Thyroid gland (tissue), 4 donors: ENCODE results near the gene PLD1. TPM values are rescaled to one million over a fixed set of nuclear protein-coding genes. Genes with fewer than 3 reads are reported as not detected.

Experiments used
- DNase-seq, 2 donors: peaks; one replicate each; pipeline ENCODE4 v3.0.0-alpha.2; 2019
- H3K27ac ChIP-seq, 3 donors: fragments of 200-600 bp; sonication (generic); 1 replicate in 2 of 3; 2 replicates in 1 of 3; pipeline ENCODE4 v1.5.1; 2016 to 2019; ENCODE audit warnings: mild to moderate bottlenecking in 1 of 3, moderate library complexity in 1 of 3
- H3K27me3 ChIP-seq: fragments of 200-600 bp; sonication (generic); one replicate; pipeline ENCODE4 v1.5.1; 2019
- H3K36me3 ChIP-seq, 2 donors: fragments of 200-600 bp; sonication (generic); one replicate each; pipeline ENCODE4 v1.5.1; 2016 to 2019
- H3K4me1 ChIP-seq, 2 donors: fragments of 200-600 bp; sonication (generic); one replicate each; pipeline ENCODE4 v1.5.1; 2017 to 2019
- H3K4me3 ChIP-seq, 3 donors: fragments of 200-600 bp; sonication (generic); replicated peaks in 1 of 3; 1 replicate in 2 of 3; 2 replicates in 1 of 3; pipeline ENCODE4 v1.5.1; 2016; ENCODE audit warnings: mild to moderate bottlenecking in 1 of 3
- H3K9me3 ChIP-seq: fragments of 200-600 bp; sonication (generic); one replicate; pipeline ENCODE4 v1.5.1; 2017
- POLR2A ChIP-seq, 2 donors: fragments of 450-650 bp; IDR thresholded peaks; one replicate each; pipeline ENCODE4 v1.6.1; 2017; ENCODE audit warnings: antibody characterized with exemption in 2 of 2, mild to moderate bottlenecking in 2 of 2, moderate library complexity in 1 of 2
- WGBS, 2 donors: methylation state at CpG; one replicate each; pipeline ENCODE4 v1.1.5; 2017; 5-methylcytosine and 5-hydroxymethylcytosine counted together
- intact Hi-C: fragments of 100-400 bp; cut with DNase I; formaldehyde crosslinking; loops from one replicate; pipeline ENCODE4 v1.15.1; 2023
- total RNA-seq, 4 donors: library from RNA; depleted of rRNA; stranded (reverse); fragments of >200 nt; gene quantifications; one replicate each; pipeline ENCODE4 v1.2.3, GENCODE V29; 2016
- TF ChIP-seq, protein P1 (sequence below), 6 experiments: fragments of 200-600 bp in 3 of 6; fragments of 450-650 bp in 3 of 6; sonication (generic) in 3 of 6; IDR thresholded peaks; one replicate each; pipeline ENCODE4 v1.5.1; 2016 to 2019; ENCODE audit warnings: antibody characterized with exemption in 6 of 6, mild to moderate bottlenecking in 2 of 6, inconsistent platforms in 1 of 6, moderate library complexity in 1 of 6

The PLD1 gene
- total RNA-seq, 4 donors from 2014 or later: 13.0 to 21.7 (median 19.8) TPM

DNA sequence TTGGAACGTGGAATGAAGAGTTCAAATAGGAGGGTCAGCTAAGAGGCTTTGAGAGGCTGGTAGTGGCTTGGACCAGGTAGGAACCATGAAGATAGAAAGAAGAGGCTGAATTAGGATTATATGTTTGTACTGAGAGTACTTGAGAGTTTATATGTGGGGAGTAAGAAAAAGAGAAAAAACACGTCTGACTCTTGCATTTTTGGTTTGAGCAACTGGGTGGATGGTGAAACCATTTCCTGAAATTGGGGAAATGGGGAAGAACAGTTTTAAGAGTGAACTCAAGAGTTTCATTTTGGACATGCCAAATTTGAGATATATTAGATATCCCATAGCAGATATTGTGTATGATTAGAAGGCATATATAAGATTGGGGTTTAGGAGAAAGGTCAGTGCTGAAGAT is 257.2 kb downstream of the PLD1 start:
- Histone ChIP-seq H3K9me3 (no peaks in the 10 kb centered on the region), H3K27me3 (no peaks in the 10 kb centered on the region), H3K27ac (no peak overlapping the region), H3K4me1 (peaks cover 0 to 16% of the 10 kb centered on the region in 2 donors), H3K4me3 (no peak overlapping the region), H3K36me3 (no peaks in the 10 kb centered on the region)
- TF ChIP-seq, protein P1, sequence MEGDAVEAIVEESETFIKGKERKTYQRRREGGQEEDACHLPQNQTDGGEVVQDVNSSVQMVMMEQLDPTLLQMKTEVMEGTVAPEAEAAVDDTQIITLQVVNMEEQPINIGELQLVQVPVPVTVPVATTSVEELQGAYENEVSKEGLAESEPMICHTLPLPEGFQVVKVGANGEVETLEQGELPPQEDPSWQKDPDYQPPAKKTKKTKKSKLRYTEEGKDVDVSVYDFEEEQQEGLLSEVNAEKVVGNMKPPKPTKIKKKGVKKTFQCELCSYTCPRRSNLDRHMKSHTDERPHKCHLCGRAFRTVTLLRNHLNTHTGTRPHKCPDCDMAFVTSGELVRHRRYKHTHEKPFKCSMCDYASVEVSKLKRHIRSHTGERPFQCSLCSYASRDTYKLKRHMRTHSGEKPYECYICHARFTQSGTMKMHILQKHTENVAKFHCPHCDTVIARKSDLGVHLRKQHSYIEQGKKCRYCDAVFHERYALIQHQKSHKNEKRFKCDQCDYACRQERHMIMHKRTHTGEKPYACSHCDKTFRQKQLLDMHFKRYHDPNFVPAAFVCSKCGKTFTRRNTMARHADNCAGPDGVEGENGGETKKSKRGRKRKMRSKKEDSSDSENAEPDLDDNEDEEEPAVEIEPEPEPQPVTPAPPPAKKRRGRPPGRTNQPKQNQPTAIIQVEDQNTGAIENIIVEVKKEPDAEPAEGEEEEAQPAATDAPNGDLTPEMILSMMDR (IDR thresholded peaks at IDR 0.05): no peak
- no peak for DNase-seq
- intact Hi-C loops: no loop called here
- WGBS, 2 donors: 51% methylated on average over 2 of the region's 2 CpGs

DNA sequence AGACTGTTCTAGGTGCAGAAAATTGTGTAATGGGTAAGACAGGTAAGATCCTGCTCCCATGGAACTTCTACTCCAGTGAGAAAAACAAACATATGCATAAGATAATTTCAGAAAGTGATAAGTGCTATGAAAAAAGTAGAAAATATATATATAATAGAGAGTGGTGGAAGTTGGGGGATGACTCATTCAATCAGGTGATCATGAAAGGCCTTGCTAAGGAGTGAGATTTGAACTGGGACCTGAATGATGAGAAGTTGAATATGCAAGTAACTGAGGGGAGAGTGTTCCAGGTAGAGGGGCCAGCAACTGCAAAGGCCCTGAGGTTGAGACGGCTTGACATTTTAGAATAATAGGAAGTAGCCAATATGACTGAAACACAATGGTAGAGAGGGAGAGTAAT is 257.8 kb downstream of the PLD1 start:
- DNase-seq: no peak
- H3K36me3 ChIP-seq: no peaks in the 10 kb centered on the region
- H3K27ac ChIP-seq: no peak overlapping the region
- intact Hi-C loops: no loop called here
- WGBS, 2 donors: 93 to 96% methylated on average over 1 of the region's 1 CpG
- no peaks in the 10 kb centered on the region for H3K9me3 ChIP-seq
- H3K4me3 ChIP-seq: no peak overlapping the region
- no peaks in the 10 kb centered on the region for H3K27me3 ChIP-seq
- TF ChIP-seq, protein P1 (IDR thresholded peaks at IDR 0.05): no peak
- TF ChIP-seq POLR2A (IDR thresholded peaks at IDR 0.05): no peak
- peaks cover 0 to 16% of the 10 kb centered on the region in 2 donors for H3K4me1 ChIP-seq

DNA sequence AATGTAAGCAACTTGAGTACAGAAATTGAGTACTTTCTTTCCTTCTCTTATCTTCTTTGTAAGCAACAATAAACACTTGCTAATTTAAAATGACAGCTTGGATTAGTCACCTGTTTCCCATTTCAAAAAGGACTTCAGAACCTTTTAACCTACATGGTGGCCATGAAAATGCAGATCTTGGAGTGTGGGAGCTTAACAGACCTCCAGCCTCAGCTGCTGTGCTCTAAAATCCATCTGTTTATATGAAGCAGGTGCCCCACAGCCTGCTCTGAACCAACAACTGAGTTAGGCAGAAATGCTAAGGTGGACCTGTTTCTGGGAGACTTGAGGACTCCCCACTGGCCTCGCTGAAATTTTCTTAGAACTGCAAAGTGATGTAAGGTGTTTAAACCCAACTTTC is 259.0 kb downstream of the PLD1 start:
- no peak overlapping the region for H3K27ac ChIP-seq
- no peaks in the 10 kb centered on the region for H3K36me3 ChIP-seq
- TF ChIP-seq, protein P1 (IDR thresholded peaks at IDR 0.05): no peak
- TF ChIP-seq POLR2A (IDR thresholded peaks at IDR 0.05): no peak
- no peaks in the 10 kb centered on the region for H3K27me3 ChIP-seq
- peaks cover 0 to 9% of the 10 kb centered on the region in 2 donors for H3K4me1 ChIP-seq
- no peak for DNase-seq
- no peak overlapping the region for H3K4me3 ChIP-seq
- intact Hi-C loops: no loop called here
- WGBS, 2 donors: 79 to 91% methylated on average over 1 of the region's 1 CpG
- H3K9me3 ChIP-seq: no peaks in the 10 kb centered on the region

Other genes with a start within 250 kb of the PLD1 start
- gene TMEM212, start 32.9 kb upstream of the PLD1 start, total RNA-seq: not detected
- gene FNDC3B, start 229.1 kb upstream of the PLD1 start, total RNA-seq: 100 to 1,000 TPM; 118 to 172 (median 146) TPM